NCI-H2107 (cell line): ENCODE measurements around the gene TPSG1.
"Not testable (repeated sequence)": the region's sequence is repeated elsewhere in the genome, so short reads cannot be mapped to it uniquely, and the experiment has no call there.

Source experiments
- DNase-seq: peaks from one replicate; lab custom pipeline; 2025; lab: John Stamatoyannopoulos, UW

The TPSG1 gene

GRCh38 chr16:1225051-1225451 lies at the start of gene TPSG1:
Gene TPSG1, minus strand, starts transcription at chr16:1225268. Its CDS starts 16 bp downstream, at chr16:1225252.
- DNase-seq = no peak

GRCh38 chr16:1274767-1275166 lies 49.7 kb upstream of the TPSG1 start:
- no peak for DNase-seq

GRCh38 chr16:1273816-1274215 lies 48.7 kb upstream of the TPSG1 start:
- no peak for DNase-seq

- DNase-seq = no peak
Observed at GRCh38 chr16:1272453-1273198, 47.6 kb upstream of the TPSG1 start.

- DNase-seq = peak; percentile 84
Observed at GRCh38 chr16:1271724-1272413, 46.8 kb upstream of the TPSG1 start.

GRCh38 chr16:1271380-1271723 lies 46.3 kb upstream of the TPSG1 start:
- DNase-seq = no peak

- not testable (repeated sequence) for DNase-seq
Observed at GRCh38 chr16:1269418-1269817, 44.4 kb upstream of the TPSG1 start.

GRCh38 chr16:1265826-1266225 lies 40.8 kb upstream of the TPSG1 start:
- DNase-seq = no peak

- no peak for DNase-seq
Observed at GRCh38 chr16:1265090-1265630, 40.1 kb upstream of the TPSG1 start.

- no peak for DNase-seq
Observed at GRCh38 chr16:1264345-1265089, 39.4 kb upstream of the TPSG1 start.

GRCh38 chr16:1263591-1264344 lies 38.7 kb upstream of the TPSG1 start:
- DNase-seq = no peak

GRCh38 chr16:1262846-1263221 lies 37.8 kb upstream of the TPSG1 start:
- no peak for DNase-seq

- DNase-seq = no peak
Observed at GRCh38 chr16:1262210-1262845, 37.3 kb upstream of the TPSG1 start.

GRCh38 chr16:1261131-1261892 lies 36.2 kb upstream of the TPSG1 start:
- peak; percentile 50 for DNase-seq

- DNase-seq = no peak
Observed at GRCh38 chr16:1260101-1260680, 35.1 kb upstream of the TPSG1 start.

- no peak for DNase-seq
Observed at GRCh38 chr16:1259760-1260068, 34.6 kb upstream of the TPSG1 start.

GRCh38 chr16:1258906-1259759 lies 34.1 kb upstream of the TPSG1 start:
- no peak for DNase-seq

GRCh38 chr16:1258225-1258600 lies 33.1 kb upstream of the TPSG1 start:
- no peak for DNase-seq

- DNase-seq = no peak
Observed at GRCh38 chr16:1257561-1258224, 32.6 kb upstream of the TPSG1 start.
